CD4-positive, alpha-beta T cell treated with Interleukin-6 for 4 hours (primary cell): ENCODE results near the gene TRIB2.

Experiments
- DNase-seq: peaks from one replicate; pipeline ENCODE4 v3.0.0-alpha.2; 2020; ENCODE audit warnings: mixed read lengths

Gene TRIB2

GRCh38 chr2:12754643-12755042, 37.9 kb downstream of the TRIB2 start:
- DNase-seq = no peak

DNA sequence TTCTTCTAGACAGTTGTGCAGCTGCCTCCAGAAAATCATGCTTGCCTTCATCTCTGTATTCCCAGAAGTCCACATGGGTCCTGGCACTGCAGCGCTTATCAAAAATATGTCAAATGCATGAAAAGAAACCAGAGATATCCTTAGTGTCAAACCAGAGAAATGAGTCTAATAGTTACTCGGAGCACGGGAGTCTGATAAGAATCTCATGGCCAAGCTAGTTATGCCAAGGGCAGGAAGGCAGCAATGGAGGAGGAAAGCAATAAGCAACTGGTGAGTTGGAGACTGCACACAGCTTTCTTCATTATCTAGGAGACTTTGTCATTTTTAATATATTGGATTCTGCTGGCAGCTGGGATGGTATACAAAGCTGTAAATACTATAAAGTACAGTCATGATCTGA, 38.6 kb downstream of the TRIB2 start:
- no peak for DNase-seq

DNA sequence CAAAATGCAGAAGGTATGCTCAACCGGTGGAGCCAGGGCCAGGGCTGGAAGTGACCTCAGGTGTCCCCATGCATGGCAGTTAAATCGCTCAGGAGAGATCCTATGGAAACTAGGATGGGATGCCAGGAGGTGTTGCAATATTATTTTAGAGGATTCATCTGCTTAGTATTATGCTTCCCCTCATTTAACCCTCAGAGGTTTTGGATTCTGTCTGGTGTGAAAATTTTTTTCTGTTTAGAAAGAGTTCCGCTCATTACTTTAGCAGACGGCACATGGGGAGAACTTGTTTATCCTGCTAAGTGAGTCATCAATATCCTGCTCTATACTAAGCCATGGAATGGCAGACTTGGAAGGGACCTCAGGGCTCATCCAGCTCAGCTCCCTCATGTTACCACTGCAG, 42.5 kb downstream of the TRIB2 start:
- no peak for DNase-seq

- DNase-seq = no peak
Measured at GRCh38 chr2:12761104-12761503, 44.4 kb downstream of the TRIB2 start.

GRCh38 chr2:12762337-12762736, 45.6 kb downstream of the TRIB2 start:
- DNase-seq = no peak

DNA sequence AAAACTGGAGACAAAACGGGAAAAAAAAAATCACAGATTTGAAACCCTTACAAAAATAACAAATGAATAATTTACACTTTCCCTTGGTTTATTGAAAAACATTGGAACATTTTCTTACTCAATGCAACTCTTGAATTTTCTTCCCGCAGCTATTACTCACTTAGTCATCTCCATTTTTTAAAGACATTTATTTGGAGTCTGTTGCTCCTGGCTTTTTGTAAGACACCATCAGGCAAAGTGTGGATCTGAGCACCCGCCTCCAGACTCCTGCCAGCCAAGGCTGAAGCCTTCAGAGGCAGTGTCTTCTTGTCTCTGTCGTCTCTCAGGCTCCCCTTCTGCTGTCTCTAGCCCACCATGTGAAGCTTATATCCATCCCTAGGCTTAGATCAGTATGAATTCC, 46.2 kb downstream of the TRIB2 start:
- DNase-seq = no peak

GRCh38 chr2:12763486-12763885, 46.8 kb downstream of the TRIB2 start:
- no peak for DNase-seq

GRCh38 chr2:12764075-12764730, 47.5 kb downstream of the TRIB2 start:
- no peak for DNase-seq

- no peak for DNase-seq
Measured at GRCh38 chr2:12764849-12765605, 48.3 kb downstream of the TRIB2 start.

DNA sequence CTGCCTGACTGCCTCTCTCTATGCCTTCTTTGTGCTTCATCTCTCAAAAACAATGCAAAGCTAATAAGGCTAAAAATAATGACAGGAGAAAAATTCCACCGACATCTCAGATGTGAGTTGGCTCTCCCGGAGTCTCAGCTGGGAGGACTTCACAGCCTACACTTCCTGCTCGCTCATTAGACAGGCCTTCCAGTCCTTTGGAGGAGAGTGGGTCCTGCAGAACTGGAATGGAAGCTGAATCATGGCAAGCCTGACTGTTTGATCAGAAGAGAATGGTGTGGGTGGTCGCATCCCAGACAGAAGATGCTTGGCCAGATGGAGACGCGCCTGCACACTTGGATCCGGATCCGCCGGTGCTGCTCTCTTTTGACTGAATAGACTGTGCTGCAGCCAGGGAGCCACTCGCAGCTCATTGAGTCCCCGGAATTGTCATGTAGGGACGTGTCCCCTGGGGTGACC, 49.7 kb downstream of the TRIB2 start:
- DNase-seq = no peak

GRCh38 chr2:12767541-12767940, 50.8 kb downstream of the TRIB2 start:
- no peak for DNase-seq

GRCh38 chr2:12767996-12768624, 51.4 kb downstream of the TRIB2 start:
- DNase-seq = no peak

DNA sequence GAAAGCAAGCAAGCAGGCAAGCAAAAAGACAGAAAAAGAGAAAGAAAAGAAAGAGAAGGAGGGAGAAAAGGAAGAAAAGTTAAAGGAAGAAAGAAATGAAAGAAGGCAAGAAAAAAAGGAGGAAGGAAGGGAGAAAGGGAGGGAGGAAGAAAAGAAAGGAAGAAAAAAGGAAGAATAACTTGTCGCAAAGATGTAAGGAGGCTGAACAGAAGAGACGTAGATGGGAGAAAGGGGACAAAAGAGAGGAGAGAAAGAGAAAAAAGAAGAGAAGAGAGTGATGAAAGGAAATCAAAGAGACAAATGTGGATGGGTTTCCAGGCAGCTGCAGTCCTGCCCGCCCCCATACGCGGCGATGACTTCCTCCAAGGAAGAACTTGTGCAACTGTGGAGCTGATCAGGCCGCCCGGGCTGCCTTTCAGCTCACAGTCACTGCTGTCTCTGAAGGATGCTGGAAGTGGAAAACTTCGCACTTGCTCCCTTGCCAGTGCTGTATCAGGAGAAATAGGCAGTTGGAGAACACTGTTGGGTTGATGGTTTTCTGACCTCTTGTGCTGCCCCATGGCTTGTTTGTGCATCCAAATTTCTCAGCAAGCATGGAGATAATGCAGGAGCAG, 52.9 kb downstream of the TRIB2 start:
- DNase-seq = peak; percentile 2

GRCh38 chr2:12770300-12770968, 53.7 kb downstream of the TRIB2 start:
- DNase-seq = no peak

DNA sequence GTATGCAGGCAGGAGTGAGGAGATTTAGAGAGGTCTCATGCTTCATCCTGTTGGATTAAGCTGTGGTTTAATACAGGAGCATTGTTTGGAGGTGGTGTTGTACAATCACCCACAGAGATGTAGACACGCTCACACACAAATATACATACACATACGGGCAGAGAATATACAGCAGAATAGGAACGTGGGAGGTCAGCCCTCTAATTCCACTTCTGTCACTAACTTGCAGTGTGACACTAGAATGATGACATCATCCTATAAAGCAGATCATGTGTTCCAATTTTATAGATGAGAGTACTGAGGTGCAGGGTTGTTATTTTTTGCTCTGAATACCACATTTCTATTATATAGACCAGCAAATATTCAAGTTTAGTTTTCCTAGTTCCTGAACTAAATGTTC, 54.4 kb downstream of the TRIB2 start:
- no peak for DNase-seq

DNA sequence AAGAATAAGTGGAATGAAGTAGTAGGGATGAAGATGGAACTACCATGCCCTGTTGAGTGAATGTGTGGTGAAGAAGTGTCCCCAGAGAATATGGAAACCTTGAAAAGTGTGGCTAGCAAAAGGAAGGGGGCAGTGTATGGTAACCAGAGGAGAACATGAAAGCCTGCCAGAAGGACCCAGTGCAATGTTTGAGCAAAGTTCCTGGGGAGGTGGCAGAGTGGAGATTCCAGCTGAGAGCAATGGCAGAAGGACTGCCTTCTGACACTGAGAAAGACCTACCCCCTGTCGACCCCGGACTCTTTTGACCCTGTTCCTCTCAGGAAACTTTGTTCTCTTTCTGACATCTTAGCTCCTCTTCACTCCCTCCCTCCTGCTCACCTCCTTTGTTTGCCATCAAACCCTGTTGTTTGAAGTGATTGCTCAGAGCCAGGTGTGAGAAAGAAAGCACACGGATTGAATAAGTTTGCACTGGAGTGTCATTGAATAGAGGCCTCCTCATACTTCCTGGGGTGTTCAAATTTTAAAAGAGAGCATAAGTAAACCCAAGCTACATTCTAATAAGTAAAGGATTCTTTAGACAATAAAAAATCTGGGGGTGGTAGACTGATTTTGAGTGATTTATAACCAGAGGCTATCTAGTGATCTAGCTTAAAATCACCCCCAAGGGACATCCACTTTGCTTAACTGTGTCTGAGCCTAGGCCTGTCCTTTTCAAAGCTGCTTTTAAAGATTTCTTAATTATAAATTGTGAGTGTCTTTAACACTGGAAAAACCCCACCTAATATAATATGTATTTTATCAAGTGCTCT, 57.1 kb downstream of the TRIB2 start:
- no peak for DNase-seq

GRCh38 chr2:12774395-12774727, 57.6 kb downstream of the TRIB2 start:
- no peak for DNase-seq

GRCh38 chr2:12776521-12776961, 59.8 kb downstream of the TRIB2 start:
- no peak for DNase-seq

- no peak for DNase-seq
Measured at GRCh38 chr2:12778369-12778768, 61.6 kb downstream of the TRIB2 start.

- DNase-seq = no peak
Measured at GRCh38 chr2:12778811-12779579, 62.3 kb downstream of the TRIB2 start.

DNA sequence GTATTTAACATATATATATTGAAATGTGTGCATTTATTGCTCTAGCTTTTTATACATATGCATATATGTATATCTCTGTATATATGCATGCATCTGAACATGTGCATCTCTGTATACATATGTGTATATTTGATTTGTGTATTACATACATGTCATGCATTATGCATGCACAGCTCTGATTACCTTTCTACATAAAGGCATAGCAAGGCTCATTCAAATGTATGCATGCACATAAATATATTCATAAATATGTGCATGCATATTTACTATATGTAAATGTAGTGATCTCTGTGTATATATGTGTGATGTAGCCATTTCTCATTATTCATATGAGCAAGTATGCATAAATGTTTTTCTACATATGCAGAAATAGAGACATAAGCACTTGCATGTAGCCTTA, 64.6 kb downstream of the TRIB2 start:
- no peak for DNase-seq
